PFSK-1 (cell line): ENCODE data around the gene CHTF18.

ENCODE experiments used
- FOXP2 ChIP-seq: optimal IDR thresholded peaks from 2 replicates; pipeline ENCODE3; 2011; ENCODE audit warnings: borderline replicate concordance, control low read depth, inconsistent platforms; ENCODE audit not compliant: insufficient read depth; ENCODE audit errors: extremely low read length, extremely low read depth
- POLR2AphosphoS5 ChIP-seq: IDR thresholded peaks from 2 replicates; pipeline ENCODE4 v1.6.1; 2012; ENCODE audit warnings: low read depth, mild to moderate bottlenecking, control low read depth, low read length, moderate library complexity
- SIN3A ChIP-seq: IDR thresholded peaks from 2 replicates; pipeline ENCODE4 v1.6.1; 2012; ENCODE audit warnings: mild to moderate bottlenecking, low read length, moderate library complexity, borderline replicate concordance; ENCODE audit not compliant: insufficient read depth
- TAF1 ChIP-seq: IDR thresholded peaks from 2 replicates; pipeline ENCODE4 v1.6.1; 2012; ENCODE audit warnings: low read length, control low read depth, borderline replicate concordance; ENCODE audit not compliant: insufficient read depth
- TF ChIP-seq, protein P1 (sequence below), 2 experiments: IDR thresholded peaks; 2 replicates each; pipeline versions ENCODE4 v1.6.1 to v1.8.0; 2011 to 2012; ENCODE audit warnings: low read depth in 2 of 2, low read length in 2 of 2, control low read depth in 1 of 2, inconsistent platforms in 1 of 2, mild to moderate bottlenecking in 1 of 2, moderate library complexity in 1 of 2; ENCODE audit not compliant: insufficient read depth in 1 of 2

The CHTF18 gene

DNA sequence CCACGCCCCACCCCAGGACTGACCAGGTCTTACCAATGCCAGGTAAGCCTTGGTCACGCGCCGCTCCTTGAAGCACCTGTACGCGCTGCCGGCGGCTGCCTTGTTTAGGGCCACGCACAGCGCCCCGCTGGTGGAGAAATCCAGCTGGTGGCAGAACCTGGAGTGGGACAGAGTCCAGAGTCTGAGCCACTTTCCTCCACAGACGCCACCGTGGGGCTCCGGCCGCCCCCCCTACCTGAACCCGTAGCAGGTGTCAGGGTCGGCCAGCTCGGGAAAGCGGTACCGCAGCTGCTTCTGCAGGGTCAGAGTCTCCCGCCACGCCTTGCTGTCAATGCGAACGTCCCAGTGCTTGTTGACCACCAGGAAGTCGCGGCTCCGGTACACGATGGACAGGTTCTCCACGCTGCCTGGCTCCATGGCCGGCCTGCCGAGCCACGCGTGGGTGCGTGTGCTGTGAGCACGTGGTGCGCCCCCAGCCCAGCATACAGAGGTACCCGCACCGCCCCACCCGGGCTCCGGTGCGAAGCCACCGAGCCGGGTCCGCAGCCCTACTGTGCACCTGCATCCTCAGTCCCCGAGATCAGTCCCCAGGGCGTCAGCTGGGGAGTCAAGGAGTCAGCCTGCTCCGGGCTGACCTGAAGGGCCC is 976 bp upstream of the CHTF18 start:
- TF ChIP-seq POLR2AphosphoS5 (no peak), TAF1 (no peak), SIN3A (no peak), FOXP2 (no peak)
- TF ChIP-seq, protein P1, sequence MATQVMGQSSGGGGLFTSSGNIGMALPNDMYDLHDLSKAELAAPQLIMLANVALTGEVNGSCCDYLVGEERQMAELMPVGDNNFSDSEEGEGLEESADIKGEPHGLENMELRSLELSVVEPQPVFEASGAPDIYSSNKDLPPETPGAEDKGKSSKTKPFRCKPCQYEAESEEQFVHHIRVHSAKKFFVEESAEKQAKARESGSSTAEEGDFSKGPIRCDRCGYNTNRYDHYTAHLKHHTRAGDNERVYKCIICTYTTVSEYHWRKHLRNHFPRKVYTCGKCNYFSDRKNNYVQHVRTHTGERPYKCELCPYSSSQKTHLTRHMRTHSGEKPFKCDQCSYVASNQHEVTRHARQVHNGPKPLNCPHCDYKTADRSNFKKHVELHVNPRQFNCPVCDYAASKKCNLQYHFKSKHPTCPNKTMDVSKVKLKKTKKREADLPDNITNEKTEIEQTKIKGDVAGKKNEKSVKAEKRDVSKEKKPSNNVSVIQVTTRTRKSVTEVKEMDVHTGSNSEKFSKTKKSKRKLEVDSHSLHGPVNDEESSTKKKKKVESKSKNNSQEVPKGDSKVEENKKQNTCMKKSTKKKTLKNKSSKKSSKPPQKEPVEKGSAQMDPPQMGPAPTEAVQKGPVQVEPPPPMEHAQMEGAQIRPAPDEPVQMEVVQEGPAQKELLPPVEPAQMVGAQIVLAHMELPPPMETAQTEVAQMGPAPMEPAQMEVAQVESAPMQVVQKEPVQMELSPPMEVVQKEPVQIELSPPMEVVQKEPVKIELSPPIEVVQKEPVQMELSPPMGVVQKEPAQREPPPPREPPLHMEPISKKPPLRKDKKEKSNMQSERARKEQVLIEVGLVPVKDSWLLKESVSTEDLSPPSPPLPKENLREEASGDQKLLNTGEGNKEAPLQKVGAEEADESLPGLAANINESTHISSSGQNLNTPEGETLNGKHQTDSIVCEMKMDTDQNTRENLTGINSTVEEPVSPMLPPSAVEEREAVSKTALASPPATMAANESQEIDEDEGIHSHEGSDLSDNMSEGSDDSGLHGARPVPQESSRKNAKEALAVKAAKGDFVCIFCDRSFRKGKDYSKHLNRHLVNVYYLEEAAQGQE (IDR thresholded peaks at IDR 0.05; ENCODE audit: insufficient read depth in 1 of 2, low read depth in 2 of 2, low read length in 2 of 2) = no peak

DNA sequence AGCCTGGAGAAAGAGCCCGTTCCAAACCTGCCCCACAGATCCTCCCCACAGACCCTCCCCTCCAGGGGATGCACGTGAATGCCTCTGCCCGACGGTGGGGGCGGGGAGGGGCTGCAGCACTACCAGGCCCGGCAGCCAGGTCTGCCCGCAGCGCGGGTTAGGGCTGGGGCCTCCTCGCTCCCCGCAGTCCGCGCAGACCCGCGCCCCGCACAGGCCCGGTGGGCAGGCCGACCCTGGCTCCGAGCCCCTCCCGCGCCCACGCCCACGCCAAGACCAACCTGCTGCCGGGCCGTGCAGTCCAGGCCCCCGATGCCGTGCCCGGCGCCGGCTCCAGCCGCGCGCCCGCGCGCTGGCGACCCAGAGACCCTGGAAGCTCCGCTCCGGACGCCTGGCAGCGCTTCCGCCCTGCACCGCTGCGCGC is 432 bp upstream of the CHTF18 start, which contains the start of gene RPUSD1:
TSS of gene RPUSD1 (minus strand) at position 404 of the 421 bp plus-strand sequence. CDS start 644 bp downstream, outside the sequence.
- TF ChIP-seq TAF1 (no peak), POLR2AphosphoS5 (no peak), FOXP2 (no peak), SIN3A (no peak)
- TF ChIP-seq, protein P1 (IDR thresholded peaks at IDR 0.05; ENCODE audit: insufficient read depth in 1 of 2, low read depth in 2 of 2, low read length in 2 of 2) = no peak

DNA sequence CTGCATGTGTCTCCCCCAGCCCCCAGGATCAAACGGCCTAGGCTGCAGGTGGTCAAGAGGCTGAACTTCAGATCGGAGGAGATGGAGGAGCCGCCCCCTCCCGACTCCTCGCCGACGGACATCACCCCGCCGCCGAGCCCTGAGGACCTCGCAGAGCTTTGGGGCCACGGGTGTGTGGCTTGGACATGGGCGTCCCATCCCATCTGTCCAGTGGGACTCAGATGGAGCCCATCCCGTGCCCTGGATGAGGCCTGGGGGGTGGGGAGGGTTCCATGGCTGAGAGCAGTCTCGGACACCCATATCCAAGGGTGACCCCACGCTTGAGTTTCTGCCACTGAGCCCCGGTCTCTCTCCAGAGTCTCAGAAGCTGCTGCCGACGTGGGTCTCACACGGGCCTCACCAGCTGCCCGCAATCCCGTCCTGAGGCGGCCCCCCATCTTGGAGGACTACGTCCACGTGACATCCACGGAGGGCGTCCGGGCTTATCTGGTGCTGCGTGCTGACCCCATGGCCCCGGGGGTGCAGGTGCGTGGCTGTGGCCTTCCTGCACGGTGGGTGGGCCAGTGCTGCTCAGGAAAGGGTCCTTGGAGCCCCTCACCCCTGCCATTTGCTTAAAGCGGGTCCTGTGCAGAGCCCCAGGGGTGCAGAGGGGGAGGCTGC is 901 bp downstream of the CHTF18 start:
- TF ChIP-seq POLR2AphosphoS5 = no peak
- TF ChIP-seq, protein P1 (IDR thresholded peaks at IDR 0.05; ENCODE audit: insufficient read depth in 1 of 2, low read depth in 2 of 2, low read length in 2 of 2) = no peak
- TF ChIP-seq TAF1 = no peak
- TF ChIP-seq FOXP2 = no peak
- TF ChIP-seq SIN3A = no peak

DNA sequence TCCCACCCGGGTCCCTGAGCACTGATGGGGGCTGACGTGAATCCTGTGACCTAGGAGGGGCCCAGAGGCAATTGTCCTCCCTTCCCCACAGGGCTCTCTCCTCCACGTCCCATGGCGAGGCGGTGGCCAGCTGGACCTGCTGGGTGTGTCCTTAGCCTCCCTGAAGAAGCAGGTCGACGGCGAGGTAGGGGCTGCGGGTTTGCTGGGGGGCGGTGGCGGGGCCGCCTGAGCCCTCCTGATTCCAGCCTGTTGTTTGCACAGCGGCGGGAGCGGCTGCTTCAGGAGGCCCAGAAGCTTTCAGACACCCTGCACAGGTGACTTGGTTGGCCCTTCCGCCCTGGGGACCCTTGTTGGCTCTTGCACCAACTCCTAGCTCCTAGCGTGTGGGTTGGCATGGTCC is 1.7 kb downstream of the CHTF18 start:
- TF ChIP-seq TAF1 = no peak
- TF ChIP-seq FOXP2 = no peak
- TF ChIP-seq SIN3A = no peak
- TF ChIP-seq POLR2AphosphoS5 = no peak
- TF ChIP-seq, protein P1 (IDR thresholded peaks at IDR 0.05; ENCODE audit: insufficient read depth in 1 of 2, low read depth in 2 of 2, low read length in 2 of 2) = no peak
